WI38 (cell line): ENCODE measurements around the gene TCHHL1.

Source experiments
- H3K4me3 ChIP-seq: 2 replicates; pipeline ENCODE4 v1.5.1; 2011; ENCODE audit warnings: low read depth, mild to moderate bottlenecking, control low read depth, low read length
- TF ChIP-seq, protein P1 (sequence below): IDR thresholded peaks from 2 replicates; pipeline ENCODE4 v1.5.1; 2012; ENCODE audit warnings: low read depth, mild to moderate bottlenecking, control low read depth, low read length

TCHHL1 gene

DNA sequence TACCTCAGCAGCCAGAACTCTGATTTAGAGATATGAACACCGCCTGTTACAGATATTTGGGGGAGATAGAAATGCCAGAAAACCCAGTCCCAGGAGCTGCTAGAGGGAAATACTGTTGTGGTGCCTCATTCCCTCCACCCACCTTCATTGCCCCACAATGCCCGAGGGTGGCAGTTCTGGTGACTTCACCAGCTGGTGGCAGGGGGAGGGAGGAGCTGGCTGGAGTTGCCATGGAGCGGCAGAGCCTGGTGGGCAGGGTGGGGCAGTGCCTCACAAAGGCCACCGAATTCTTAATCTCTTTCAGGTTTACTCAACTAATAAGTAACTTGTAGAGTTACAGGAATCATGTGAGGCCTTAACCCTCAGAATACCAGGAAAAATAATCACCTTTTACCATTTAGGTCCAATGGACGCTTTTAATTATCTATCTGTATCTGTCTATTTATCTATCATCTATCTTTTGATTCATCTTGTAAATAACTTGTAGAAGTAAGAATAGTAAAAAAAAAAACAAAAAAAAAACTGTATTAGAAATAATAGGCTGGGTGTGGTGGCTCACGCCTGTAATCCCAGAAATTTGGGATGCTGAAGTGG lies 40.4 kb downstream of the TCHHL1 start:
- H3K4me3 ChIP-seq = peak overlapping the region; percentile 33
- TF ChIP-seq, protein P1, sequence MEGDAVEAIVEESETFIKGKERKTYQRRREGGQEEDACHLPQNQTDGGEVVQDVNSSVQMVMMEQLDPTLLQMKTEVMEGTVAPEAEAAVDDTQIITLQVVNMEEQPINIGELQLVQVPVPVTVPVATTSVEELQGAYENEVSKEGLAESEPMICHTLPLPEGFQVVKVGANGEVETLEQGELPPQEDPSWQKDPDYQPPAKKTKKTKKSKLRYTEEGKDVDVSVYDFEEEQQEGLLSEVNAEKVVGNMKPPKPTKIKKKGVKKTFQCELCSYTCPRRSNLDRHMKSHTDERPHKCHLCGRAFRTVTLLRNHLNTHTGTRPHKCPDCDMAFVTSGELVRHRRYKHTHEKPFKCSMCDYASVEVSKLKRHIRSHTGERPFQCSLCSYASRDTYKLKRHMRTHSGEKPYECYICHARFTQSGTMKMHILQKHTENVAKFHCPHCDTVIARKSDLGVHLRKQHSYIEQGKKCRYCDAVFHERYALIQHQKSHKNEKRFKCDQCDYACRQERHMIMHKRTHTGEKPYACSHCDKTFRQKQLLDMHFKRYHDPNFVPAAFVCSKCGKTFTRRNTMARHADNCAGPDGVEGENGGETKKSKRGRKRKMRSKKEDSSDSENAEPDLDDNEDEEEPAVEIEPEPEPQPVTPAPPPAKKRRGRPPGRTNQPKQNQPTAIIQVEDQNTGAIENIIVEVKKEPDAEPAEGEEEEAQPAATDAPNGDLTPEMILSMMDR = no peak

DNA sequence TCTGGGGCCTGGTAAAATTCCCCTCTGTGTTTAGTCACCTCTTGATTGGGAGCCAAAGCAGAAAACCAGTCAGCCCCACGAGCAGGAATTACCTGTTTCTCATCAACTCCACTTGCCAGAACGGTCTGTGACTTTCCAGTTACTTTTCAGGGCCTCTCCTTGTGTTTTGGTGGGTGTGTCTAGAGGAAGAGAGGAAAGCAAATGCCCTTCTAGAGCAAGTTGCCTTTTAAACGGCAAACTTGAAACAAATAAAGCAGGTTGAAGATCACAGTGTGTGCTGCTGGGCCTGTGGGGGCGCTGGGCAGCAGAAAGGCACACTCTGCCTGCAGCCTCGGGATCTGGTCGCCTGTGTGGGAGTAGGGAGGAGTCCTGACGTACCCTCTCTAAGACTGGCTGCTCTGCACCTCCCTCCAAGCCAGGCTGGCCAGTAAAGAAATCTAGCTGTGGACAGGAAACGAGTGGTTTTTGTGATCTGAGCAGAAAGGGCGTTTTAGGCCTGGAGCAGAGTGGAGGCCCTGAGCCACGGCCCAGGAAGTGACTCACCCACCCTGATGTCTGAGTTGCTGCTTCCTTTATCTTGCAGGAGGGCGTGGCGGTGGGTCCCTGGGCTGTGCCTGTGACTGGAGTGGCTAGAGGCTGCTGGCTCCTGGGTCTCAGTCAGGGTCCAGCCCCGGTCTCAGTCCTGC lies 41.0 kb downstream of the TCHHL1 start:
- TF ChIP-seq, protein P1 = peak; percentile 60
- H3K4me3 ChIP-seq = peak overlapping the region; percentile 43

DNA sequence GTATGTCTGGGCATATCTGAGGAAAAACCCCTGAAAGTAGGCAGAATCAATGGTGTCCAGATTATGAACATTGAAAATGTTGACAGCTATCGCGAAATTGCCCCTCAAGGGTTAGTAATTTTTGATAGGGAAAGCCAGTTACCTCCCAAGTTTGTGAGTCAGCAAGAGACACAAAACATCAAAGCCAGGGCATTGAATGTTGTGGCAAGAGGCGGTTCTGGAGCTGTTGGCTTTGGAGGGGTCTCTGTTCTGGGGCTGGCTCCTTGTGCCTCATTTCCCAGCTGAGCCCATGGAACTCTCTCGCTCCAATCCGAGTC lies 41.5 kb downstream of the TCHHL1 start:
- TF ChIP-seq, protein P1 = no peak
- peak overlapping the region; percentile 43 for H3K4me3 ChIP-seq

DNA sequence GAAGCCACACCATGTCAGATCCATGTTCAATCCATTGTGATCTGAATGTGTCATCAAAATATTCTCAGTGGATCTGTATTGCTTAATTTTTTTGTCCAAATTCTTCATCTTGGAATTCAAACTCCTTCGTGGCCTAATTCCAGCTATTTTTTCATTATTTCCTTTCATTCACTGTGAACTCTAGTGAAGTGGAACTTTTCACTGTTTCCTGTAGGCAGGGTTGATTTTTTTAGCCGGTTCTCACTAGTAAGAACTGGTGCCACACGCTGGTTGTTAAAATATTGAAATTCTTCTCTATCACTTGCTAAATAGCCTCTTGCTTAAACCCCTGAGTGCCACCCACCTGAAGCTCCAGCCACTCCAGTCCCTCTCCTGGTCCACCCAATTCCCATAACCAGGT lies 44.5 kb downstream of the TCHHL1 start:
- H3K4me3 ChIP-seq = no peak overlapping the region
- TF ChIP-seq, protein P1 = no peak

DNA sequence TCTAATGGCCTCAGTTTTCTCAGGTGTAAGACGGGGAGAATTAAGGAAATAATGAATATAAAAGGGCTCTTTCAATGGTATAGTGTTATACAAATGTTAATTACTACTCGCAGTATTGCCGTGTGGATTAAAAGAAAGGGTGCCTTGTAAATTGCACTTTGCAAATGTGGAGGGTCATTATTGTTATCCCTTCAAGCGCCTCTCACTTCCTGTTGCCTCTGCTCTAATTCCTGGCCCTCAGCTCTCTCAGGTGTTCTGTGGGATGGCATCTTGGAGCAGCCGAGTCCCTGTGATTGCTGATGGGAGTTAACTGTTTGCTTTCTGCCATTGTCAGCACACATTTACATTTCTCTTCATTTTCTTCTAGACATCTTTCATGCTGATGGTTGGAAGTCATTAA lies 45.0 kb downstream of the TCHHL1 start:
- H3K4me3 ChIP-seq = no peak overlapping the region
- TF ChIP-seq, protein P1 = no peak

DNA sequence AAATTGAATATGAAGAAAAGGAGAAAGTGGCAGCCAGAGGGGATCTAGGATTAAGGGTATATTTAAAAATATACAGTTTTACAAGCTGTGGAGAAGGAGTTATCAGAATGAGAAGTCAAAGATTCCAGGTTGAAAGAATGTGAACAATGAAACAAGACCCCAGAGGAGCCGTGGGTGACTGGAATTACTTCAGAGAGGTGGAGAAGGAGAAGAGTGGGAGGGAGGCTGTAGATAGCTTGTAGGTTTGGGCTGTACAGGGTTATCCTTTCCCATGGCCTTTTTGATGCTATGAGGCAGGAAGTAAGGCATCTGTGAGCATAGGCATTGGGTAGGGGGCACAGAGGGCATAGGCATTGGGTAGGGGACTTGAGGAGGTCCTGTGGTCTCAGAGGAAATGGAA lies 46.8 kb downstream of the TCHHL1 start:
- no peak overlapping the region for H3K4me3 ChIP-seq
- TF ChIP-seq, protein P1 = no peak

DNA sequence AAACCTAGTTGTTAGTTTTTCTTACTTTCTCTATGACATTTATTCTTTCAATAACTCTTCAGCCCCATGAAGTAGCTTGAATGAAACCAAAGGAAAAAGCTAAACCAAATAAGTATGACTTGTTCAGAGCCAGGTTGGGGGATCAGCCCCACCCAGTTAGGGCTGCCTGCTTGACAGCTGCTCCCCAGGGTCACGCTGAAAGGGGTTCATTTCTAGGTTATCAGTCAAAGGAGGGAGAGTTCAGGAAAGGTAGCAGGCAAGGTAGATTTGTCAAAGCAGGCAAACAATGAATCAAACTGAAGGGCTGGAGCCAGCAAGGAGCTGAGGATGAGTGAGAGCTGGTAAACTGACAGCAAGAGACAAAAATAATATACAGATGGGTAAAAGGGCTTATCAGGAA lies 49.0 kb downstream of the TCHHL1 start:
- TF ChIP-seq, protein P1 = no peak
- no peak overlapping the region for H3K4me3 ChIP-seq
